Gastrocnemius medialis (tissue), 4 donors: ENCODE data around the gene AMBP. TPM values are rescaled to one million over a fixed set of nuclear protein-coding genes. Genes with fewer than 3 reads are reported as not detected.

ENCODE experiments used
- ATAC-seq, 2 donors: fragments of 150-250 bp; one replicate each; pipeline ENCODE4 v1.9.1; 2016
- DNase-seq, 2 donors: peaks; one replicate each; pipeline ENCODE4 v3.0.0-alpha.2; 2019
- H3K27ac ChIP-seq, 4 donors: fragments of 200-600 bp; sonication (generic); 1 replicate in 1 of 4; 2 replicates in 3 of 4; pipeline ENCODE4 v1.5.1; 2016 to 2018; ENCODE audit warnings: mild to moderate bottlenecking in 2 of 4, moderate library complexity in 1 of 4
- H3K27me3 ChIP-seq, 3 donors: fragments of 200-600 bp; sonication (generic) in 2 of 3; 1 replicate in 1 of 3; 2 replicates in 2 of 3; pipeline versions ENCODE4 v1.5.1 to v1.6.0; 2016 to 2019; ENCODE audit warnings: mild to moderate bottlenecking in 1 of 3, moderate library complexity in 1 of 3
- H3K36me3 ChIP-seq, 2 donors: fragments of 200-600 bp; sonication (generic) in 1 of 2; one replicate each; pipeline ENCODE4 v1.5.1; 2017 to 2018
- H3K4me1 ChIP-seq, 2 donors: fragments of 200-600 bp; sonication (generic) in 1 of 2; one replicate each; pipeline ENCODE4 v1.5.1; 2016 to 2017; ENCODE audit warnings: mild to moderate bottlenecking in 2 of 2
- H3K4me3 ChIP-seq, 4 donors: fragments of 200-600 bp; sonication (generic) in 3 of 4; 1 replicate in 1 of 4; 2 replicates in 3 of 4; pipeline ENCODE4 v1.5.1; 2016 to 2019; ENCODE audit warnings: mild to moderate bottlenecking in 2 of 4
- H3K9me3 ChIP-seq, 3 donors: fragments of 200-600 bp; sonication (generic) in 2 of 3; 1 replicate in 1 of 3; 2 replicates in 2 of 3; pipeline ENCODE4 v1.5.1; 2016 to 2019
- POLR2A ChIP-seq, 2 donors: fragments of 450-650 bp; IDR thresholded peaks; one replicate each; pipeline ENCODE4 v1.6.1; 2017; ENCODE audit warnings: antibody characterized with exemption in 2 of 2, mild to moderate bottlenecking in 2 of 2, moderate library complexity in 2 of 2
- in situ Hi-C, 4 donors: fragments of 200-750 bp; cut with MboI; loops; one replicate each; pipeline versions ENCODE4 v1.15.0 to v1.8.0; 2017; ENCODE audit warnings: low sequenced_read_pairs in 4 of 4
- intact Hi-C: fragments of 100-400 bp; cut with DNase I; formaldehyde crosslinking; loops from one replicate; pipeline ENCODE4 v1.15.1; 2023; ENCODE audit warnings: low total_unique reads
- total RNA-seq, 4 donors: library from RNA; depleted of rRNA; stranded (reverse); fragments of >200 nt; gene quantifications; one replicate each; pipeline versions ENCODE4 v1.1.0 to v1.2.3, GENCODE V29; 2016
- TF ChIP-seq, protein P1 (sequence below), 5 experiments: fragments of 450-650 bp in 3 of 5; fragments of 200-600 bp in 2 of 5; sonication (generic) in 2 of 5; IDR thresholded peaks in 4 of 5; conservative IDR thresholded peaks in 1 of 5; 1 replicate in 4 of 5; 2 replicates in 1 of 5; pipeline ENCODE4 v1.5.1; 2016 to 2019; ENCODE audit warnings: antibody characterized with exemption in 5 of 5, mild to moderate bottlenecking in 3 of 5, moderate library complexity in 3 of 5

AMBP gene
- total RNA-seq, 4 donors from 2014 or later, result 3.2 to 7.2 TPM; not detected in 2

DNA sequence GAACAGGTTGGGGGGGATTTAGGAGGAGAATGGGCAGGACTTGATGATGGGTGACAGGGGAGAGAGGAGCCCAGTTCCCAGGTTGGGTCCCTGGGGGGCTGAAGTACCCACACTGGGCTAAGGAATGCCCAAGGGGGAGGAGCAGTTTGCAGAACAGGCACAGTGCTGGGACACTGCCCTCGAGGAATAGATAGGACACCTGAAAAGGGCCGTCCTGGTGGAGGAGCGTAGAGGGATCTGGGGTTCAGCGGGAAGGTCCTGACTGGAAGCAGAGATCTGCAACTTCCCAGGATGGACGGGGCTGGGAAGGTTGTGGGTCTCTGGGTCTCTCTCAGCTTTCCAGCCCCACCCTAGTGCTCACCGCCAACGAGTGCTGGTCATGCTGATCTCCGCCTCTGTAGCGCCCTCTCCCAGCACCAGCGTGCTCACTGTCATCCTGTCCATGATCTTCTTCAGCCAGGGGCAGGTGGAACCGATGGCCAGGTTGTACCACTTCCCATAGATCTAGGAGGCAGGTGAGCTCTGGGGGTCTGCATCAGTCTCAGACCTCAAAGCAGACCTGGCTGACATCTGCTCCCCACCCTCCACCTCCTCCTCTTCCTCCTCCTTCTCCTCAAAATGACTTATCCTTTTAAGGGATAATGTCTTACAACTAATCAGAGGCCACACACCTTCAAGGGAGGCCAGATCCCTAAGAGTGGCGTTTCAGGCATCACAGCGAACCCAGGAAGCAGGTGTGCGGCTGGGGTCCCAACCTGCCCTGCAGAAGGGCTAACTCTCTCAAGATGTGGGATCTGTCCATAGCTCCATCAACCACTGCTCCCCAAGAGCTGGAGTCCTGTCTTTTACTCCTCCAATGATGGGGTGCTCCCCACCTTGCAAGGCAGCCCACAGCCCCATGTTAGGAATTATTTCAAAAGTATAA lies 1.6 kb downstream of the AMBP start:
- Histone ChIP-seq H3K27ac (no peak overlapping the region), H3K9me3 (no peaks in the 10 kb centered on the region), H3K36me3 (no peaks in the 10 kb centered on the region), H3K4me1 (no peaks in the 10 kb centered on the region), H3K27me3 (peaks cover 0 to 7% (median 0%) of the 10 kb centered on the region in 3 donors), H3K4me3 (no peak overlapping the region)
- DNase-seq, result no peak
- intact Hi-C loops, result no loop called here
- in situ Hi-C loops, result no loop called here
- ATAC-seq, result no peak
- TF ChIP-seq POLR2A (IDR thresholded peaks at IDR 0.05), result no peak
- TF ChIP-seq, protein P1, sequence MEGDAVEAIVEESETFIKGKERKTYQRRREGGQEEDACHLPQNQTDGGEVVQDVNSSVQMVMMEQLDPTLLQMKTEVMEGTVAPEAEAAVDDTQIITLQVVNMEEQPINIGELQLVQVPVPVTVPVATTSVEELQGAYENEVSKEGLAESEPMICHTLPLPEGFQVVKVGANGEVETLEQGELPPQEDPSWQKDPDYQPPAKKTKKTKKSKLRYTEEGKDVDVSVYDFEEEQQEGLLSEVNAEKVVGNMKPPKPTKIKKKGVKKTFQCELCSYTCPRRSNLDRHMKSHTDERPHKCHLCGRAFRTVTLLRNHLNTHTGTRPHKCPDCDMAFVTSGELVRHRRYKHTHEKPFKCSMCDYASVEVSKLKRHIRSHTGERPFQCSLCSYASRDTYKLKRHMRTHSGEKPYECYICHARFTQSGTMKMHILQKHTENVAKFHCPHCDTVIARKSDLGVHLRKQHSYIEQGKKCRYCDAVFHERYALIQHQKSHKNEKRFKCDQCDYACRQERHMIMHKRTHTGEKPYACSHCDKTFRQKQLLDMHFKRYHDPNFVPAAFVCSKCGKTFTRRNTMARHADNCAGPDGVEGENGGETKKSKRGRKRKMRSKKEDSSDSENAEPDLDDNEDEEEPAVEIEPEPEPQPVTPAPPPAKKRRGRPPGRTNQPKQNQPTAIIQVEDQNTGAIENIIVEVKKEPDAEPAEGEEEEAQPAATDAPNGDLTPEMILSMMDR (IDR thresholded peaks at IDR 0.05 in 4 of 5, conservative IDR thresholded peaks at IDR 0.05 in 1 of 5), result no peak

DNA sequence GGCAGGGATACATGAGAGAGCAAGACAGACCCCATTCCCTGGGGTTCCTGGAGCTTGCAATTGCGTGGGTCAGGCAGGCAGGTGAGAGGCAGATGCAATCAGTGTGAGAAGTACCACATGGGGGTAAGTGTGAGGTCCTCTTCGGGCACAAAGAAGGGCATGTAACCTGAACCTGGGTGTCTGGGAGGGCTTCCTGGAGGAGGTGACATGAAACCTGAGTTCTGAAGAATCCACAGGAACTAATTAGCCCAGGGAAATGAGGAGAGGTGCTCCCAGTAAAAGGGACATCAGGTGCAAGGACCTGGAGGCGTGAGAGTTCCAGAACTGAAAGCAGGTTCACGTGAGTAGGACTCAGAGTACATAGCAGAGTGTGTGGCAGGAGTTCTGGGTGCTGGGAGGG lies 2.5 kb downstream of the AMBP start:
- no peak overlapping the region for H3K4me3 ChIP-seq
- peaks cover 0 to 7% (median 0%) of the 10 kb centered on the region in 3 donors for H3K27me3 ChIP-seq
- DNase-seq, result no peak
- intact Hi-C loops (no loop called here), in situ Hi-C loops (no loop called here)
- H3K9me3 ChIP-seq, result no peaks in the 10 kb centered on the region
- ATAC-seq, result no peak
- H3K4me1 ChIP-seq, result no peaks in the 10 kb centered on the region
- no peak for TF ChIP-seq POLR2A (IDR thresholded peaks at IDR 0.05)
- H3K27ac ChIP-seq, result no peak overlapping the region
- no peaks in the 10 kb centered on the region for H3K36me3 ChIP-seq

DNA sequence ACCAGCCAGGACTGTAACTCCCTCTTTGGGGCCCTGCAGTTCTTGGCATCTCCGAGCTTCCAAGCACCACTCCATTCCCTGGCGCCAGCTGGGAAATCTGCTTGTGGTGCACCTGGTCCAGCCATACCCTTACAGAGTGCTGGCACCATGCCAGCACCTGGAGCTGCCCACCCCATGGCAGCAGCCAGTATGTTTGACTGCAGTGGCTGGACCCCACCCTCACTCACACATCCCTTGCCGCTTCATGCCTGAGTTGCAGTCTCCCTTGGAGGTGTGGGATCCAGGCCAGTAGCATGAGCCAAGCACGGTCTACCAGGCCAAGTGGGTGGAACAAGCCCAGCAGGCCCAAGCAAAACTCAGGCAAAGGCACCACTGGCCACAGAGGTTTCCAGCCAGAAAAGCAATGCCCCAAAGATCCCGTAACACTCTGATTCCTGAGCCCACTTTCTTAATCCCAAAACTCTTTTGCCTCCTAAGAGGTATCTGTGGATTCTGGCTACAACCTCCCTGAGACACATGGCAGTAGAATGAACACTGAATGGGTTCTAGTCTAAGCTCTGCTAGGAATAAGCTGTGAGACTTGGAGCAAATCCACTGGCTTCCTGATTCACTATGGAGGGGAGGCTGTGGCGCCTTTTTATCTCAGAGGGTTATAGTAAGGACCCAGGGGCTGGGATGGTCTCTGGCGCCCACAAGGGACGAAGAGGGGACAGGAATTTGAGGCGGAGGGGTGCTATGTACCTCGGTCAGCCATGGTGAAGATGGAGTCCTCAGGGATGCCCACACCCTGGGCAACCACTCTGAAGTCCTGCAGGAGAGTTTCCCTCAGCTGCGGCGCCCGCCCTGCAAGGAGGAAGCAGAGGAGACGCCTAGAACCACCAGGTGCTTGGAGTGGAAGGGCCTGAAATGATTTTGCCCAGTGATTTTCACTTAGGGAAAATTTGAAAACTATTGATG lies 5.6 kb downstream of the AMBP start:
- H3K27me3 ChIP-seq, result peaks cover 0 to 4% (median 0%) of the 10 kb centered on the region in 3 donors
- no peaks in the 10 kb centered on the region for H3K9me3 ChIP-seq
- H3K27ac ChIP-seq, result no peak overlapping the region
- no peaks in the 10 kb centered on the region for H3K4me1 ChIP-seq
- peak in 1 of 2 donors; percentile 33 for ATAC-seq
- no peak for TF ChIP-seq POLR2A (IDR thresholded peaks at IDR 0.05)
- TF ChIP-seq, protein P1 (IDR thresholded peaks at IDR 0.05 in 4 of 5, conservative IDR thresholded peaks at IDR 0.05 in 1 of 5), result no peak
- no peak overlapping the region for H3K4me3 ChIP-seq
- in situ Hi-C loops, result no loop called here
- intact Hi-C loops, result no loop called here
- peak in 1 of 2 donors; percentile 35 for DNase-seq
- H3K36me3 ChIP-seq, result no peaks in the 10 kb centered on the region

DNA sequence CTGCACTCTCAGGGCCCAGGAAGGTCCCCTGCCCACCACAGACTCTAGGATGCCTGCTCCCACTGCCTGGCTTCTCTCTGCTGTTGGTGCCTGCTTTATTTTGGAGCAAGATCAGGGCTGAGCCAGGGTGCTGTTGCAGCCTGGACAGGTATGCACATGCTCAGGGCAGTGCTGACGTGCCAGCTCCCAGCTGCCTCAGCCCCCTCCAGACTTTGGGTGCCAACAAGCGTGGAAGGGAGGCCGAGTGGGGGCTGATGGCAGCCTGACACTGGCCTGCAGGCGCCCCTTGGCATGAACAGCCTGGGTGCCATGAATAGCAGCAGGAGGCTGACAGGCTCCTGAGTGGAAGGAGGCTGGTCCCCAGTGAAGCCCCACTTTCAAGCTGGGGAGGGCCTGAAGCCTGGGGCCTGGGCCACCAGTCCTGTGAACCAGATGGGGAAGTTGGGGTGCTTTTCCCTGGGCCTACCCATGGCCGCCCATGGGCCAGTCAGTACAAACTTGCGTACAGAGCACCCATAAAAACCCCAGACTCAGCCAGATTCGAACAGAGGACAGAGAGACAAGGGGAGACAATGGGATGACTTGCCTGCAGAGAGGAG lies 6.8 kb downstream of the AMBP start:
- in situ Hi-C loops, result no loop called here
- Histone ChIP-seq H3K27me3 (no peaks in the 10 kb centered on the region), H3K36me3 (no peaks in the 10 kb centered on the region), H3K27ac (no peak overlapping the region), H3K9me3 (no peaks in the 10 kb centered on the region), H3K4me1 (no peaks in the 10 kb centered on the region), H3K4me3 (no peak overlapping the region)
- TF ChIP-seq, protein P1 (IDR thresholded peaks at IDR 0.05 in 4 of 5, conservative IDR thresholded peaks at IDR 0.05 in 1 of 5), result no peak
- TF ChIP-seq POLR2A (IDR thresholded peaks at IDR 0.05), result no peak
- DNase-seq (no peak), ATAC-seq (no peak)
- intact Hi-C loops, result no loop called here
